Skeletal muscle satellite cell (primary cell): ENCODE results near the gene ADCY7.

Experiments used
- H3K27me3 ChIP-seq: 2 replicates; pipeline ENCODE4 v1.7.0; 2013; ENCODE audit warnings: low read length; ENCODE audit not compliant: control insufficient read depth, insufficient read depth
- H3K36me3 ChIP-seq: 2 replicates; pipeline ENCODE4 v1.7.0; 2013; ENCODE audit warnings: mild to moderate bottlenecking, control low read depth, low read length; ENCODE audit not compliant: insufficient read depth
- H3K4me1 ChIP-seq: 2 replicates; pipeline ENCODE4 v1.7.0; 2013; ENCODE audit warnings: low read length; ENCODE audit not compliant: control insufficient read depth, insufficient read depth
- H3K4me2 ChIP-seq: 2 replicates; pipeline ENCODE4 v1.7.0; 2013; ENCODE audit warnings: mild to moderate bottlenecking, low read length
- H3K4me3 ChIP-seq: 2 replicates; pipeline ENCODE4 v1.7.0; 2013; ENCODE audit warnings: low read length
- H3K9ac ChIP-seq: 2 replicates; pipeline ENCODE4 v1.7.0; 2013; ENCODE audit warnings: mild to moderate bottlenecking, low read depth, low read length, moderate library complexity
- H3K9me3 ChIP-seq: replicated peaks from 2 replicates; pipeline ENCODE4 v1.7.0; 2013; ENCODE audit warnings: mild to moderate bottlenecking, control low read depth, low read length

Gene ADCY7

GRCh38 chr16:50303605-50304466 is 37.5 kb downstream of the ADCY7 start:
- Histone ChIP-seq H3K4me1 (peaks cover 60% of the 10 kb centered on the region), H3K9ac (peak overlapping the region; percentile 43), H3K9me3 (no peaks in the 10 kb centered on the region), H3K36me3 (peaks cover 58% of the 10 kb centered on the region), H3K4me2 (peak overlapping the region; percentile 63), H3K4me3 (no peak overlapping the region), H3K27me3 (no peaks in the 10 kb centered on the region)

DNA sequence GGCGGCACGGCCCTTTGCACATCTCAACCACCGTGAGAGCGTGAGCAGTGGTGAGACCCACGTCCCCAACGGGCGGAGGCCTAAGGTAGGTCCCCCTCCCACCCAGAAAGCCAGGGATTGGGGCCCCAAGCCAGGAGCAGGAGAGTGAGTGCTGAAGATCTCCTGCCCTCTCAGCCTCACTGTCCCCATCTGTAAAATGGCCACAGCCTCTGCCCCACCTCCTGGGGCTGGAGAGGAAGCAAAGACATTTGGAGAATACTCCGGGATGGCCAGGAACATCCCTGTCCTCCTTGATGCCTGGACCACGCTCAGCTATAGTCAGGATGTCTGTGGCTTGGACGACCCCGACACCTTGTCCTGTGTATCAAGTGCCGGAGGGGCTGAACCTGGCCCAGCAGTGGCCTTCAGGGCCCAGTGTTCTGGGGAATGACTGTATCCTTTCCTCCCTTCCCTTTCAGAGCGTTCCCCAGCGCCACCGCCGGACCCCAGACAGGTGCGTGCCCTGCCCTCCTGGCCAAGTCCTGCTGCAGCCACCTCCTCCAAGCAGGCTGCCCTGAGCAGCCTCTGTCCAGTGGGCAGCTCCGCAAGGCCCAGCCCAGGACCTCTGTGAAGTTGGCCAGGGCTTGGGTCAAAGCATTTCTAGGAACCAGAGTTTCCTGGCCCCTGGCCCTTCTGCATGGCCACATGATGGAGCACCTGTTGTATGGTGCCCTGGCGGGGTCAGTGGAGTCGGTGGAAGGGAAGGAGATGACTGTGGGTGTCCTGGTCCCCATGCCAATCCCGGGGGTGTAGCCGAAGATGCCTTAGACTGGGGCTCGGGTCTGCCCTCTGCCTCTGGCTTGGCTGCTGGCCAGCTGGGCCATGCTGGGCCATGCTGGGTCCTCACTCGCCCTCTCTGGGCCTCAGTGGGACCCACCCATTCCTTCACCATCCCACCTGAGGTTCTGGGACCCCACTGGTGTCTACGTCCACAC is 38.4 kb downstream of the ADCY7 start:
- no peaks in the 10 kb centered on the region for H3K9me3 ChIP-seq
- H3K36me3 ChIP-seq, result peaks cover 58% of the 10 kb centered on the region
- H3K27me3 ChIP-seq, result no peaks in the 10 kb centered on the region
- H3K9ac ChIP-seq, result peak overlapping the region; percentile 43
- peaks cover 65% of the 10 kb centered on the region for H3K4me1 ChIP-seq
- no peak overlapping the region for H3K4me3 ChIP-seq
- no peak overlapping the region for H3K4me2 ChIP-seq

- Histone ChIP-seq H3K27me3 (no peaks in the 10 kb centered on the region), H3K4me2 (no peak overlapping the region), H3K9ac (no peak overlapping the region), H3K4me3 (no peak overlapping the region), H3K9me3 (no peaks in the 10 kb centered on the region), H3K36me3 (peaks cover 63% of the 10 kb centered on the region), H3K4me1 (peaks cover 66% of the 10 kb centered on the region)
Measured at GRCh38 chr16:50305441-50306061, 39.2 kb downstream of the ADCY7 start.

GRCh38 chr16:50306287-50306686 is 39.9 kb downstream of the ADCY7 start:
- Histone ChIP-seq H3K27me3 (no peaks in the 10 kb centered on the region), H3K4me3 (no peak overlapping the region), H3K36me3 (peaks cover 63% of the 10 kb centered on the region), H3K4me1 (peaks cover 61% of the 10 kb centered on the region), H3K9ac (no peak overlapping the region), H3K9me3 (no peaks in the 10 kb centered on the region), H3K4me2 (no peak overlapping the region)

DNA sequence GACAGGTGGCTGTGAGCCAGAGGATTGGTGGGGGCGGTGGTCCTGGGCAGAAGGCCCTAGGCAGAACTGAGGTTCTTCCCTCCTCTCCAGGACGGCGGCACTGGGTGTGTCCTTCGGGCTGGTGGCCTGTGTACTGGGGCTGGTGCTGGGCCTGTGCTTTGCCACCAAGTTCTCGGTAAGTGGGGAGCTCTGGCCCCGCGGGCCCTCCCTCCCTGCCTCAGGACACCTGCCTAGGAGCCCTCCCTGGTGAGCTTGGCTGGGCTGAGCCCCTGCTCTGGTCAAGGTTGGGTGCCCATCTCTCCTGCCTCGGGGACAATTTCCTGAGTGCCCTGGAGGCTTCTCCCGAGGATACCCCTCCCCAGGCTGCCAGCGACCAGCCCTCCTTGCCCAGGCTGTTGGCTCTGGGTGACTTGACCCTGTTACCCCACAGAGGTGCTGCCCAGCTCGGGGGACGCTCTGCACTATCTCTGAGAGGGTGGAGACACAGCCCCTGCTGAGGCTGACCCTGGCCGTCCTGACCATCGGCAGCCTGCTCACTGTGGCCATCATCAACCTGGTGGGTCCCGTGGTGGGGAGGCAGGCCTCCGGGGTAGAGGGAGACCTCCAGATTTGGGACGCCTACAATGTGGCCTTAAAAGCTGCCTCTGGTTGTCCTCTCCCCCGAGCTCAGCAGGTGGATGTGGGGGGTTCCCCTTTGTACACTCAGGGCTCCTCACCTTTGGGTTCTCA is 42.0 kb downstream of the ADCY7 start:
- H3K27me3 ChIP-seq, result no peaks in the 10 kb centered on the region
- no peak overlapping the region for H3K4me3 ChIP-seq
- H3K36me3 ChIP-seq, result peaks cover 69% of the 10 kb centered on the region
- H3K9me3 ChIP-seq, result no peaks in the 10 kb centered on the region
- H3K9ac ChIP-seq, result no peak overlapping the region
- H3K4me1 ChIP-seq, result peaks cover 48% of the 10 kb centered on the region
- H3K4me2 ChIP-seq, result no peak overlapping the region

- Histone ChIP-seq H3K4me2 (no peak overlapping the region), H3K27me3 (no peaks in the 10 kb centered on the region), H3K36me3 (peaks cover 71% of the 10 kb centered on the region), H3K4me3 (no peak overlapping the region), H3K4me1 (peaks cover 48% of the 10 kb centered on the region), H3K9ac (no peak overlapping the region), H3K9me3 (no peaks in the 10 kb centered on the region)
Measured at GRCh38 chr16:50309156-50309526, 42.8 kb downstream of the ADCY7 start.

DNA sequence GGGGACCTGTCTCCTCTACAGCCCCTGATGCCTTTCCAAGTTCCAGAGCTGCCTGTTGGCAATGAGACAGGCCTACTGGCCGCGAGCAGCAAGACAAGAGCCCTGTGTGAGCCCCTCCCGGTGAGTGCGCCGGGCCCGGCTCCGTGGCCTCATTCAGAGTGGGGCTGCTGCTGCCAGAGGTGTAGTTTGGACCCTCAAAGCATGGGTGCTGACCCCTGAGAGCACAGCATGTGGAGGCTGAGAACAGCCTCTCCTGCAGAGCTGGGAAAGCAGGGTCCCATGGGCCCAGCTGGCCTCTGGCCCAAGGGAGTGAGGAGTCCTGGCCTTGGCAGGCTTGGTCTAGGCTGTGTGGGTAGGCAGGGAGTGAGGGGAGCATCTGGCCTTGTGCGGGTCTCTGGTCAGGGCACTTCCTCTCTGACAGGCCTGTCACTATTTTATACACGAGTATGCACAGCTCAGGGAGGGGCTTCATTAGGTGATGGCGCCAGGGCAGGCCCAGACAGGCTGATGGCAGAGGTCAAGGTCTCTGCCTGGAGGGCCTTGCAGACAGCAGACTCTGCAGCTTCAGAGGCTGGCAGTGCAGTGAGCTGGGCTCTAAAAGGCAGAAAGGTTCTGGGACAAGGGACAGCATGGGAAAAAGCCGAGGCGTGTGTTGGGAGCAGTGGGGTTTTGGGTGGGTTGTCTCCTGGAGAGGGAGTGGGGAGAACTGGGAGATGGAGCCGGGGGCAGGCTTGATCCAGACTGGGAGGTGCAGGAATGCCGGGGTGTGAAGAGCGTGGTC is 43.4 kb downstream of the ADCY7 start:
- no peak overlapping the region for H3K4me3 ChIP-seq
- no peaks in the 10 kb centered on the region for H3K27me3 ChIP-seq
- H3K9me3 ChIP-seq, result no peaks in the 10 kb centered on the region
- no peak overlapping the region for H3K9ac ChIP-seq
- H3K4me2 ChIP-seq, result no peak overlapping the region
- H3K4me1 ChIP-seq, result peaks cover 47% of the 10 kb centered on the region
- peaks cover 71% of the 10 kb centered on the region for H3K36me3 ChIP-seq

- Histone ChIP-seq H3K36me3 (peaks cover 71% of the 10 kb centered on the region), H3K4me2 (no peak overlapping the region), H3K9ac (no peak overlapping the region), H3K27me3 (no peaks in the 10 kb centered on the region), H3K4me1 (peaks cover 45% of the 10 kb centered on the region), H3K4me3 (no peak overlapping the region), H3K9me3 (no peaks in the 10 kb centered on the region)
Measured at GRCh38 chr16:50310308-50311133, 44.2 kb downstream of the ADCY7 start.

GRCh38 chr16:50311134-50311528 is 44.8 kb downstream of the ADCY7 start:
- Histone ChIP-seq H3K9me3 (no peaks in the 10 kb centered on the region), H3K4me3 (no peak overlapping the region), H3K36me3 (peaks cover 74% of the 10 kb centered on the region), H3K4me2 (no peak overlapping the region), H3K9ac (no peak overlapping the region), H3K4me1 (peaks cover 51% of the 10 kb centered on the region), H3K27me3 (no peaks in the 10 kb centered on the region)
